Activated CD4-positive, alpha-beta T cell treated with anti-CD3 and anti-CD28 coated beads, Interleukin-2, amount 10 ng/mL, durations not matched to agents 7 days and 5 days (primary cell): Measurements from ENCODE around the gene ST8SIA6. TPM values are rescaled to one million over a fixed set of nuclear protein-coding genes. Genes with fewer than 3 reads are reported as not detected.
"Not testable (repeated sequence)": the region's sequence is repeated elsewhere in the genome, so short reads cannot be mapped to it uniquely, and the experiment has no call there.

ENCODE experiments used
- CTCF ChIA-PET: fragments of 350-600 bp; sonication (Branson Sonifier 250); formaldehyde crosslinking; loops from one replicate; lab custom pipeline; 2021; ENCODE audit warnings: antibody characterized with exemption; lab: Charles Lee
- POLR2A ChIA-PET: fragments of 350-600 bp; sonication (Branson Sonifier 250); formaldehyde crosslinking; loops from one replicate; lab custom pipeline; 2021; ENCODE audit warnings: antibody characterized with exemption; lab: Charles Lee
- DNase-seq: peaks from one replicate; pipeline ENCODE4 v3.0.0-alpha.2; 2020
- H3K27ac Mint-ChIP-seq: one replicate; pipeline ENCODE4 v1.8.0; 2021; ENCODE audit warnings: mild to moderate bottlenecking, moderate library complexity, mixed read lengths
- H3K27me3 Mint-ChIP-seq: one replicate; pipeline ENCODE4 v1.8.0; 2021; ENCODE audit warnings: mixed read lengths
- H3K36me3 Mint-ChIP-seq: one replicate; pipeline ENCODE4 v1.8.0; 2021; ENCODE audit warnings: low read depth, mixed read lengths
- H3K4me1 Mint-ChIP-seq: one replicate; pipeline ENCODE4 v1.8.0; 2021; ENCODE audit warnings: mixed read lengths
- H3K4me3 Mint-ChIP-seq: one replicate; pipeline ENCODE4 v1.8.0; 2021; ENCODE audit warnings: mild to moderate bottlenecking, moderate library complexity, mixed read lengths
- H3K9me3 Mint-ChIP-seq: one replicate; pipeline ENCODE4 v1.8.0; 2021; ENCODE audit warnings: mixed read lengths
- total RNA-seq, 2 experiments: library from RNA; stranded (reverse); gene quantifications; one replicate each; pipeline ENCODE4 v1.2.3, GENCODE V29; 2021

The ST8SIA6 gene
- total RNA-seq = under 1 TPM; 0.15 to 0.20 TPM

GRCh38 chr10:17454161-17455014 is at the start of gene ST8SIA6:
Gene ST8SIA6, minus strand, starts transcription at chr10:17454595. Its CDS starts 340 bp downstream, at chr10:17454255.
- ChIA-PET POLR2A (interaction anchor here (0.7 to 1.0 kb wide), 2 partner anchors 11 to 26 kb away, joined by 3 read pairs; no protein-coding TSS in a partner anchor), CTCF (no interaction called here)
- H3K4me3 Mint-ChIP-seq = peak within 1 kb of the TSS; percentile 79
- peaks cover 5% of the 10 kb centered on the region for H3K36me3 Mint-ChIP-seq
- DNase-seq = peak; percentile 50
- H3K27me3 Mint-ChIP-seq = peaks cover 60% of the 10 kb centered on the region
- H3K27ac Mint-ChIP-seq = peak within 1 kb of the TSS; percentile 66
- peaks cover 7% of the 10 kb centered on the region for H3K9me3 Mint-ChIP-seq
- peaks cover 20% of the 10 kb centered on the region for H3K4me1 Mint-ChIP-seq

GRCh38 chr10:17503795-17504194 is 49.4 kb upstream of the ST8SIA6 start:
- peaks cover 22% of the 10 kb centered on the region for H3K9me3 Mint-ChIP-seq
- ChIA-PET CTCF (interaction anchor here (0.6 kb wide), 1 partner anchor 75 kb away, joined by 3 read pairs; no protein-coding TSS in a partner anchor), POLR2A (no interaction called here)
- H3K4me3 Mint-ChIP-seq = no peak overlapping the region
- no peak for DNase-seq
- peaks cover 4% of the 10 kb centered on the region for H3K27me3 Mint-ChIP-seq
- H3K4me1 Mint-ChIP-seq = peaks cover 37% of the 10 kb centered on the region
- H3K27ac Mint-ChIP-seq = no peak overlapping the region
- H3K36me3 Mint-ChIP-seq = peaks cover 20% of the 10 kb centered on the region

- H3K27me3 Mint-ChIP-seq = peaks cover 4% of the 10 kb centered on the region
- peaks cover 28% of the 10 kb centered on the region for H3K4me1 Mint-ChIP-seq
- DNase-seq = no peak
- no peak overlapping the region for H3K4me3 Mint-ChIP-seq
- H3K36me3 Mint-ChIP-seq = peaks cover 13% of the 10 kb centered on the region
- H3K9me3 Mint-ChIP-seq = peaks cover 15% of the 10 kb centered on the region
- ChIA-PET CTCF (interaction anchor here (0.6 to 0.9 kb wide), 3 partner anchors 154 to 1043 kb away, joined by 3 read pairs; no protein-coding TSS in a partner anchor), POLR2A (interaction anchor here (0.7 kb wide), 1 partner anchor 380 kb away, joined by 4 read pairs; no protein-coding TSS in a partner anchor)
- H3K27ac Mint-ChIP-seq = no peak overlapping the region
These were observed 48.4 kb upstream of the ST8SIA6 start for GRCh38 chr10:17502814-17503213.

GRCh38 chr10:17499014-17499413 is 44.6 kb upstream of the ST8SIA6 start:
- POLR2A ChIA-PET = interaction anchor here (0.6 kb wide), 1 partner anchor 30 kb away, joined by 3 read pairs; no protein-coding TSS in a partner anchor
- H3K36me3 Mint-ChIP-seq, CTCF ChIA-PET, DNase-seq, H3K9me3 Mint-ChIP-seq, H3K27ac Mint-ChIP-seq, H3K4me3 Mint-ChIP-seq, H3K4me1 Mint-ChIP-seq: not testable (repeated sequence)
- peaks cover 22% of the 10 kb centered on the region for H3K27me3 Mint-ChIP-seq

GRCh38 chr10:17497446-17498030 is 43.1 kb upstream of the ST8SIA6 start:
- Mint-ChIP-seq H3K4me3 (no peak overlapping the region), H3K36me3 (peaks cover 1% of the 10 kb centered on the region), H3K4me1 (no peaks in the 10 kb centered on the region), H3K9me3 (peaks cover 5% of the 10 kb centered on the region), H3K27ac (no peak overlapping the region), H3K27me3 (peaks cover 22% of the 10 kb centered on the region)
- DNase-seq = no peak
- ChIA-PET CTCF (interaction anchor here (0.9 to 1.7 kb wide), 3 partner anchors 9 to 19 kb away, joined by 3 to 6 read pairs (median 4); no protein-coding TSS in a partner anchor), POLR2A (interaction anchor here (0.6 kb wide), 1 partner anchor 90 kb away, joined by 3 read pairs; no protein-coding TSS in a partner anchor)

GRCh38 chr10:17494626-17495260 is 40.3 kb upstream of the ST8SIA6 start:
- no peak for DNase-seq
- ChIA-PET CTCF (interaction anchor here (0.7 kb wide), 1 partner anchor 12 kb away, joined by 3 read pairs; no protein-coding TSS in a partner anchor), POLR2A (no interaction called here)
- Mint-ChIP-seq H3K9me3 (peaks cover 5% of the 10 kb centered on the region), H3K4me1 (no peaks in the 10 kb centered on the region), H3K4me3 (no peak overlapping the region), H3K27ac (no peak overlapping the region), H3K36me3 (no peaks in the 10 kb centered on the region), H3K27me3 (peaks cover 20% of the 10 kb centered on the region)

GRCh38 chr10:17488848-17489247 is 34.5 kb upstream of the ST8SIA6 start:
- Mint-ChIP-seq H3K27ac (no peak overlapping the region), H3K36me3 (no peaks in the 10 kb centered on the region), H3K4me3 (no peak overlapping the region), H3K4me1 (no peaks in the 10 kb centered on the region), H3K9me3 (no peaks in the 10 kb centered on the region), H3K27me3 (no peaks in the 10 kb centered on the region)
- CTCF ChIA-PET = no interaction called here
- POLR2A ChIA-PET = no interaction called here
- no peak for DNase-seq

GRCh38 chr10:17483079-17483478 is 28.7 kb upstream of the ST8SIA6 start:
- Mint-ChIP-seq H3K4me3 (no peak overlapping the region), H3K4me1 (no peaks in the 10 kb centered on the region), H3K27me3 (peaks cover 12% of the 10 kb centered on the region), H3K36me3 (no peaks in the 10 kb centered on the region), H3K27ac (no peak overlapping the region), H3K9me3 (peaks cover 8% of the 10 kb centered on the region)
- ChIA-PET CTCF (no interaction called here), POLR2A (no interaction called here)
- no peak for DNase-seq

- H3K27me3 Mint-ChIP-seq = peaks cover 31% of the 10 kb centered on the region
- no peaks in the 10 kb centered on the region for H3K4me1 Mint-ChIP-seq
- H3K36me3 Mint-ChIP-seq = no peaks in the 10 kb centered on the region
- H3K9me3 Mint-ChIP-seq = peaks cover 8% of the 10 kb centered on the region
- H3K4me3 Mint-ChIP-seq = no peak overlapping the region
- ChIA-PET CTCF (no interaction called here), POLR2A (no interaction called here)
- no peak for DNase-seq
- H3K27ac Mint-ChIP-seq = no peak overlapping the region
These were observed 25.4 kb upstream of the ST8SIA6 start for GRCh38 chr10:17479822-17480221.

GRCh38 chr10:17479015-17479615 is 24.7 kb upstream of the ST8SIA6 start:
- ChIA-PET POLR2A (no interaction called here), CTCF (no interaction called here)
- DNase-seq = no peak
- Mint-ChIP-seq H3K4me3 (no peak overlapping the region), H3K27ac (no peak overlapping the region), H3K27me3 (peaks cover 32% of the 10 kb centered on the region), H3K4me1 (no peaks in the 10 kb centered on the region), H3K9me3 (peaks cover 8% of the 10 kb centered on the region), H3K36me3 (no peaks in the 10 kb centered on the region)

- Mint-ChIP-seq H3K4me1 (peaks cover 4% of the 10 kb centered on the region), H3K27me3 (peaks cover 34% of the 10 kb centered on the region), H3K4me3 (no peak overlapping the region), H3K36me3 (no peaks in the 10 kb centered on the region), H3K9me3 (peaks cover 2% of the 10 kb centered on the region), H3K27ac (no peak overlapping the region)
- ChIA-PET CTCF (no interaction called here), POLR2A (no interaction called here)
- no peak for DNase-seq
These were observed 21.7 kb upstream of the ST8SIA6 start for GRCh38 chr10:17476073-17476472.

- DNase-seq = no peak
- no peaks in the 10 kb centered on the region for H3K36me3 Mint-ChIP-seq
- H3K27ac Mint-ChIP-seq = no peak overlapping the region
- no peaks in the 10 kb centered on the region for H3K9me3 Mint-ChIP-seq
- no peak overlapping the region for H3K4me3 Mint-ChIP-seq
- H3K4me1 Mint-ChIP-seq = peaks cover 4% of the 10 kb centered on the region
- CTCF ChIA-PET = no interaction called here
- POLR2A ChIA-PET = no interaction called here
- peaks cover 33% of the 10 kb centered on the region for H3K27me3 Mint-ChIP-seq
These were observed 21.3 kb upstream of the ST8SIA6 start for GRCh38 chr10:17475661-17476060.
